Urothelium cell line (cell line): ENCODE results near the gene DAB2IP.

Experiments
- DNase-seq: peaks from one replicate; pipeline ENCODE4 v3.0.0; 2011; ENCODE audit warnings: low spot score, mixed read lengths
- FAIRE-seq: peaks from 2 replicates; lab custom pipeline; 2011; peaks lifted over from hg19 to GRCh38; lab: Jason Lieb, UNC

The DAB2IP gene

DNA sequence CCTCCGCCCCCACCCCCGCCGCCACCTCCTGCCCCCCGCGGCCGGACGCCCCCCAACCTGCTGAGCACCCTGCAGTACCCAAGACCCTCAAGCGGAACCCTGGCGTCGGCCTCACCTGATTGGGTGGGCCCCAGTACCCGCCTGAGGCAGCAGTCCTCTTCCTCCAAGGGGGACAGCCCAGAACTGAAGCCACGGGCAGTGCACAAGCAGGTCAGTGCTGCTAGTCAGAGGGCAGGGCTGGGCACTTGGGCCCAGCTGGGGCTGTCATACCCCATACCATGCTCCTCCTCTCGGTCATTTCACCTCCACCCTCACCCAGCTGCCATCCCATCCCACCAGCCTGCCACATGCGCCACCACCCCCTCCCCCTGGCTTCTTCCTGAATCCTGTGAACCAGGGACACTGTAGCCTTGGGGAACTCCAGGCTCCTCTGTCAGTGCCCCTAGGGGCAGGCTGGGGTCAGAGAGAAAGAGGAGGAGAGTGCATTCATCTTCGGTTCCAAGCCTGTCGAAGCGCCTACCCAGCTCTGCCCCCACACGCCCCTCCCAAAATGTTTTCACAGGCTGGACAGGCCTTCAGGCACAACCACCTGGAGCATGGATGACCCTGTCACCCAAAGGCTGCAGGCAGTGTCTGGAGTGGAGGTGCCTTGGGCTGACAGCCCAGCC lies 122.0 kb downstream of the DAB2IP start:
- FAIRE-seq (no peak), DNase-seq (no peak)

DNA sequence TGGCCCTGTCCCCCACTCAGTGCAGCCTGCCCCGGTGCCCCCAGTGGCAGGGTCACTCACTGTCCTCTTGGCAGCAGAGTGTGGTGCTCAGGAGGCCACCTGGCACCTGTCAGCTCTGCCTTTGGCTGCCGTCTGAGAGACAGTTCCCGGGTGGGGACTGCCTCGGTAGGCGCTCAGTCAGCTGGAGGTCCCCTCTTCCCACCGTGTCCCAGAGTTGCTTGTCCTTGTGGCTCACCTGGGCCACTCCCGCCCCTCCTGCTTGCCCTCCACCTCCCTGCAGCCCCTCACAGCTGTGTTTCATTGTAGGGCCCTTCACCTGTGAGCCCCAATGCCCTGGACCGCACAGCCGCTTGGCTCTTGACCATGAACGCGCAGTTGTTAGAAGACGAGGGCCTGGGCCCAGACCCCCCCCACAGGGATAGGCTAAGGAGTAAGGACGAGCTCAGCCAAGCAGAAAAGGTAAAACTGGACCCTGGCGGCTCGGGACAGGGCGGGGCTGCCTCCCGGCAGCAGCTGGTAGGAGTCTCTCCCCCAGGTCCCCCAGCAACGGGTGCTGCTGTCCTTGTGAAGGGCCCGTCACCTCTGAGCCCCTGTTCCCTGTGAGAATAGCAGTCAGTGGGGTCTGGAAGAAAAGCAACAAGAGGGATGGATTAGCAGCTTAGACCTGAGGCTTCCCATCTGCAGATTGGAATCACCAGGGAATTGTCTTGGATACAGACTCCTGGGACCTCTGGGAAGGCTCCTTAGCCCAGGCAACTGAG lies 122.7 kb downstream of the DAB2IP start:
- FAIRE-seq = no peak

DNA sequence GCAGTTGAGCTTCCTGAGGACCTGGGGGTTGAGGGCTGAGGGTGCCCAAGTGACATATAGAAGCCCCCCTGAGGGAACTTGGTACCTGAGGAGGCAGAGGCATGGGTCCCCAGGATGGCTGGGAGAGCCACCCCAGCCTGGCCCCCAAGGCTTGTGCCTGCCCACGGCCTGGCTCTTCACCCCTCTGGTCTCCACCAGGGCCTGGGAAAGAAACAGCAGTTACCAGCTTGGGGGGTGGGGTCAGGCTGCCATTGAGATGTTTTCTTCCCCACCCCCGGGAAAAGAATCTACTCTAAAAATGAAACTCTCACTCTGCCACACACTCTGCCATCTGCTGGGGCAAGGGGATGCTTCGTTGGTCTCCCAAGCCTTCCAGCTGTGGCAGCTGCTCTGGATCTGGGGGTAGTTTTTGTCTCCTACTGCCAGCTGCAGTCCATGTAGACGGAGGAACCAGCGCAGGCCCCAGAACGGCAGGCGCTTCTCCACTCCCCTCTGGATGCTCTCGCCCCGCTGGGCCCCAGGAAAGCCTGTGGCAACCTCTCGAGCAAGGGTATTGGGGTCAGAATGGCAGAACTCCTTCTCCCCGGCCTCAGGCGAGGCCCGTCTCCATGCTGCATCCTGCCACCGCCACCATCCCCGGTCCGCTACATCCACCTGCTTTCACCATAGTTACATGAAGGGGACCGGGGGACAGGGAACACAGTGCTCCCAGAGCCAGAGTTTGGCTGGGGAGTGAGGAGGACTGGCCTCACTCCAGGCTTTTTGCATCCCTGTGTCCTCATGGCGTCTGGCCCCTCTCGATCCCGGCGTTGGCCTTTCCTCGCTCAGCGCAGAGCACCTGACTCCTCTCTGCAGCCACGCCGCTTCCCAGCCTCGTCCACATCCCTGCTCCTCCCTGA lies 123.5 kb downstream of the DAB2IP start:
- DNase-seq = no peak
- FAIRE-seq = no peak

More for the DNA sequence above, 122.7 kb downstream of the DAB2IP start:
- no peak for DNase-seq

DNA sequence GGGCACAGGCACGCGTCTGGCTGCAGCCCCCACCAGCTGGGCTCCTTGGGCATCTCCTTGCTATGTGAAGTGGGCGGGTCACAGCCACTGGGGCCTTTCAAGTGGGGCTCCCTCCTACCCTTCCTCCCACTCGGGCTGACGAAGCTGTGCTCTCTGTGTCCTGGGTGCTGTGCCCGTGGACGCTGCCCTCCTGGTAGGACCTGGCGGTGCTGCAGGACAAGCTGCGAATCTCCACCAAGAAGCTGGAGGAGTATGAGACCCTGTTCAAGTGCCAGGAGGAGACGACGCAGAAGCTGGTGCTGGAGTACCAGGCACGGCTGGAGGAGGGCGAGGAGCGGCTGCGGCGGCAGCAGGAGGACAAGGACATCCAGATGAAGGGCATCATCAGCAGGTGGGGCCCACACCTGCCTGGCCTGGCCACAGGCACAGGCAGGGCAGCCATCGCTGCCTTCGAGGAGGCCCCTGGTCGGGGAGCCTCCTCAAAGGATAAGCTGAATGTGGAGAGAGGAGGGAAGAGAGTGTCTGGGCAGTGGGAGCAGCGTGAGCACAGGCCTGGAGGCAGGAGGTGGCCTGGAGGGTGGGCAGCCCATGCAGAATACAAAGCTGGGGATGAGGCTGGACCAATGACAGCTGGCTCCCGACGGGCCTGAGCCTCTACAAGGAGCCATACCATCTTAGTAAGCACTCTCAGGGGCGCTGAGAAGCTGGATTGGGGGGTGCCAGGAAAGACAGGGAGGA lies 124.7 kb downstream of the DAB2IP start:
- FAIRE-seq = no peak
- no peak for DNase-seq

DNA sequence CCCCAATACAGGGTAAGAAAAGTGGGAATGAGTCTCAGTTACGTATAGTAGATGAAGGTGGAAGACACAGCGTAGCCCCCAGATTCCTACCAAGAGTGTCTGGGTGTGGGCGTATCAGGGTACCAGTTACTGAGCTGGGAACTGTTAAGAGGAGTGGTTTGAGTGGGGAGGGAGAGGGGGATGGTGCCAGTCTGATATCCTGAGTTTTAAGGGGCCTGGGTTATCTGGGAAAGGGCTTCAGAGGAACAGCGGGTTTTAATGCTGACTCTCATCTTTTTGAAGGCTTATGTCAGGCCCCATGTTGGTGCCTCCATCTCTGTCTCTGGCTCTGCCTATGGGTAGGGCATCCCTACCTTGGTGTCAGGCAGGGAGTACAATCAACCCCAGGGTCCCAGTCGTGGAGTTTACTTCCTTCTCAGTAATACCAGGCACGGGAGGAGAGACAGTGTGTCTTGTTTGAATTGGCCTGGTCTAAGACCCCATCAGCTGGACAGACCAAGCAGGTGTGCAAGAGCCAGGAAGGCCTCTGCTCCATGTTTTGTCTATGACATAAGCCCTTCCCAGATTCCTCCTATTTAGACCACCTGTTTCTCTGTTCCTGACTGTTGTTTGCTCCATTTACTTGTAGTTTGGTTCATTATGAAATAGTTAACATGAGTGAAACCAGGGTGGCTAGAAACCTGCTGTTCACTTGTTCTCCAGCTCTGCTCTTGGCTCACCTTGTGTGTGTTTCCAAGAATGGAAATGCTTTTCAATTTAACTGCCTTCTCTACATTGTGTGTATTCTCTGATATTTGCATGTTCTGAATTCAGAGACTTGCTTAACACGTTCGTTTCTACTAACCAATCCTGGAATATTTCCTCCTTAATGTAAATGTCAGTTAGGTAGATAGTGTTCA lies 125.6 kb downstream of the DAB2IP start:
- DNase-seq = no peak
- no peak for FAIRE-seq

DNA sequence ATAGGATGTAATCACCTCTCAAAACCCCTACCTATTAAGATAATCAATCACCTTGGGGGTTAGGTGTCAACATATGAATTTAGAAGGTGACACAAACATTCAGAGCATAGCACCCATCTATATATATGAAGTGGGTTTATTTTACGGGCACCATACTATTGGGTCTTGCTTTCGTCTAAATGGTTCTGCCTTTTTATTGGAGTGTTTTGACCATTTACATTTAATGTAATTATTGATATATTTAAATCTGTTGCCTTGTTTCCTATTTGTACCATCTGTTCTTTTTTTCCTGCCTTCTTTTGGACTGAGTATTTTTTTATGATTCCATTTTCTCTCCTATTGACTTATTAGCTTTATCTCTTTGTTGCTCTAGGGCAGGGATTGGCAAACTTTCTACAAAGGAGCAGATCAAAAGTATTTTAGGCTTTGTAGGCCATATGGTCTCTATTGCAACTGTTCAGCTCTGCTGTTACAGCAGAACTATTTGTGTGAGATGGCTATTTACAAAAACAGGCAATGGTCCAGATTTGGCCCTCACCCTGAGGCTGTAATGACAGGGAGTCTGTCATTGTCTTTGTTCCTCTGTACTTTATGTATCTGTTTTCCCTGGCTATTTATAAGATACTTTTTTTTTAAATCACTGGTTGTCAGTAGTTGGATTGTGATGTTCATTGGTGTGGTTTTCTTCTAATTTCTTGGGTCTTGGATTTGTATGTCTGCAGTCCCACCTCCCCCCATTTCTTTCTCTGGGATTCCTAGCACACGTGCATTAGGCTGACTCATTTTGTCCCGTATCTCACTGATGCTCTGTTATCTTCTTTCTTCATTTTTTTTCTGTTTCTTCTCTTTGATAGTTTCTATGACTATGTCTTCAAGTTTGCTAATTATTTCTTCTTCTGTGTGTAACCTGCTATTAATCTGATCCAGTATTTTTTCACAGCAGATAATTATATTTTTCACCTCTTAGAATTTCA lies 127.1 kb downstream of the DAB2IP start:
- DNase-seq (no peak), FAIRE-seq (no peak)

DNA sequence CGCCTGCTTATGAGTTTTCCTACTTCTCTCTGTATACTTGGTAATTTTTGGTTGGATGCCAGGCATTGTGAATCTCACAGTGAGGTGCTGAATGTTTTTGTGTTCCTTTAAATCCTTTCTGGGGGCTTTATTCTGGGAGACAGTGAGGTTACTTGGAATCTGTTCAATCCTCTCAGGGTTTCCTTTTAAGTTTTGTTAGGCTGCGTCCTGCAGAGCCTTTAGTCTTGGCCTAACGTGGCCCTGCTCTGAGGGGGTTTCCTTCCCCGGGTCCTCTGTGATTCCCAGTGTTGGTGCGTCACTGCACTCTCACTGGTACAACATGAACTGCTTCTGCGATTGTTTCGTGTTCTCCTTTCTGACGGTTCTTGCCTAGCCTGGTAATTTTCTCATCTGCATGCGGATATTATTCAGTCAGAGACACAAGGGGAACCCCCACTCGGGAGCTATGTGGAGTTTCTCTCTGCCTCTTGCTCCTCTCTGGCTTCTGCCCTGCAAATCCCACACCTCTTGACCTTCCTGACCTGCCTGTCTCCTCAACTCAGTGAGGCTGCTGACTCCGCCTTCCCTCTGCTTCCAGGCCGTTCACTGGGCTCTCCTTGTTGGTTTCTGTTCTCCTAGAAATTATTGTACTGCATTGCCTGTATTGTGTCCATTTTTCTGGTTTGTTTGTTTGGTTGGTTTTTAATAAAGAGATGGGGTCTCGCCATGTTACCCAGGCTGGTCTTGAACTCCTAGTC lies 128.1 kb downstream of the DAB2IP start:
- FAIRE-seq (no peak), DNase-seq (no peak)

DNA sequence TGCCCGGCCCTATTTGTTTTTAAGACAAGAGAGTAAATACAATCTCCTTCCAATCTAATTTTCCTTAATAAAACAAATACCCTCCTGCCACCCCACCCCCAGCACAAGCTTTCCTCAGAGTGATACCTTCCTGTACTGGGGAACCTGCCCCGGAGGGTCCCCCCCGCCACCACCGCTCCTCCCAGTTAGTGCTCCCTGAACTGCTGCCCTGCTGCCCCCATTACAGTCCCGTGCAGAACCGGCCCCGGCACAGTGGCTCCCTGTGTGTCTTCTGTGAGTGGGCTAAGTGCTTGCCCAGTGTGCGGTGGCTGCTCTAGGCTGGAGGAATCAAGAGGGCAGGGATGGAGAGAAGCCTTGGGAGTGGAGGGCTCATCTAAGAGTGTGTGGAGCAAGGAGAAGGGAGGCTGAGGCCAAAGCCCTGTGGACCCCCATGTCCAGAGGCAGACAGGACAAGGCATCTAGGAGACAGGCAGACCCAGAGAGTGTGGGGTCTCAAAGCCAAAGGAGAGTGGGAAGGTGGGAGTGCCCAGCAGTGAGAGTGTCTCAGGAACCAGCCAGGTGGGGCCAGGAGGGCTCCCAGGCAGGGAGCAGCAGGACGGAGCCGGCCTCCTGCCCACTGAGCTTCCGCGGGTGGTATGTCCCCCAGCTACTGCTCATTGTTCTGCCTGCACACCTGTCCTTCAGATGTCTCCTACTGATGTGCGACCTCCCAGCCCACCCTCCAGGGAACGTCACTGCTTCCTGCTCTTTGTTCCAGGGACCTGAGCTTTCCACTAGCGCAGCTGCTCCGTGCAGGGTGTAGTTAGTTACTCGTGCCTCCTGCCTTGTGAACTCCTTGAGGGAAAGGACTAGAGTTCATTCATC lies 129.0 kb downstream of the DAB2IP start:
- no peak for FAIRE-seq
- no peak for DNase-seq

DNA sequence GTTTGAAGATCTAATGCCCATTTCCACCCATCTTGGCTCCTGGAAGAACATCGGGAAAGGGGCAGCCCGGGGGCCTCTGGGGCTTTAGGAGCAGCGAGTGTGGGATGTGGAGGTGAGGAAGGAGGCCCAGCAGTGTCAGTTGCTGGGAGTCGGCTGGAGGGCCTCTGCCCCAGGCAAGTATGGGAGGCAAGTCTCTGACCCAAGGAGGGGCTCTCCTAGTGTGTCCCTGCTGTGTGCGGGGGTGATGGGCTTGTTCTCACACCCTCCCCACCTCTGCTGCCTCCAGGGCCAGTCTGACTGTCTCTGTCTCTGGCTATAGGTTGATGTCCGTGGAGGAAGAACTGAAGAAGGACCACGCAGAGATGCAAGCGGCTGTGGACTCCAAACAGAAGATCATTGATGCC lies 129.7 kb downstream of the DAB2IP start:
- DNase-seq = no peak

DNA sequence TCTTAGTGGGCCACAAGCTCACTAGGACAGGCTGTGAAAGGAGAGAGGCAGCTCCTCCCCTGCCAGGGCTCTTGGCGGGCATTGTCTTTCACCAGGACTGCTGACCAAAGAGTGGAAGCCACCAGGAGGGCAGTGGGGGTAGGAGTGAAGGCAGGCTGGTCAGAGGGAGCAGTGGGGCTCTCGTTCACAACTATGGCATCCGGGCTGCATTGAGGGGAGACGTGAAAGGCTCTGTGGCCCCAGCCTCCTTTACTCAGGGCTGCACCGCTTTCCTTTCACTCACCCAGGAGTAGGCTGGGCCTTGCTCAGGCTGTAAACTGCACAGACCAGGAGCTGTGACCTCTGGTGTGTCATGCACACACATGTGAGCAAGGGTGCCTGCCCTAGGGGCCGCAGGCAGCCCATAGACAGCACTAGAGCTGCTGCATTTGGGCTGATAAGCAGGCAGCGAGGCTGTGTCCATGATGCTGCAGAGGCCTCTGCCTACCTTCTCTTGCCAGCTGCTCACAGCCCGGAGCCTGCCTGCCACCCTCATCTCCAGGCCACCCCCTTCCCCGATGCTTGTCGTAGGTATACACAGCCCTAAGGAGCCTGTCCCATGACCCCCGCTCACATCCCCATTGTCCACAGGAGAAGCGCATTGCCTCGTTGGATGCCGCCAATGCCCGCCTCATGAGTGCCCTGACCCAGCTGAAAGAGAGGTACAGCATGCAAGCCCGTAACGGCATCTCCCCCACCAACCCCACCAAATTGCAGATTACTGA lies 130.4 kb downstream of the DAB2IP start:
- no peak for DNase-seq
- no peak for FAIRE-seq

More for the DNA sequence above, 129.7 kb downstream of the DAB2IP start:
- no peak for FAIRE-seq

DNA sequence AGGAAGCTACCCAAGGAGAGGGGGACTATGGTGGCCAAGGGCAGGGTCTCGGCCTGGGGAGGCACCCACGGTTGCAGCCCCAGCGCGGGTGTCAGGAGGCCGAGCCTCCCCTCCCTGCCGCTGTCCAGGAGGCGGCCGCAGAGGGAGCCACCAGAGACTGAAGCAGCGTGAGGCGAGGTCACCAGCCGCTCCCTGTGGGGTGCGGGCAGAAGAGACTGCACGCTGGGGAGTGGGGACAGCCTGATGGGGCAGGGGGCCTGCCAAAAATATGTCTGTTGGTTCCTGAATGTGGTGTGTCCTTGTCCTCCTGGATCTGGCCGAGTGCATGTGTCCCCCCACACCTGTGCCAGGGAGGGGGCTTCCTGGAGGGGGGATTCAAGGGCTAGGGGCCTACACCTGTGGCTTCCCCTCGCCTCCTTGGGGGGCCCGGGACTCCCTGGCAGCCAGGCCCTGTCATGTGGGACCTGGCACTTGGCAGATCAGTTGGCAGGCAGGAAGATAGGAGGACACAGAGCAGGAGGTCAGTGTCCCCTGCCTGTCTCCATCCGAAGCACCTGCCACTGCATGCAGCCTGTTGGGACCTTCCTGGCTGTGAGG lies 131.2 kb downstream of the DAB2IP start:
- FAIRE-seq (no peak), DNase-seq (no peak)

DNA sequence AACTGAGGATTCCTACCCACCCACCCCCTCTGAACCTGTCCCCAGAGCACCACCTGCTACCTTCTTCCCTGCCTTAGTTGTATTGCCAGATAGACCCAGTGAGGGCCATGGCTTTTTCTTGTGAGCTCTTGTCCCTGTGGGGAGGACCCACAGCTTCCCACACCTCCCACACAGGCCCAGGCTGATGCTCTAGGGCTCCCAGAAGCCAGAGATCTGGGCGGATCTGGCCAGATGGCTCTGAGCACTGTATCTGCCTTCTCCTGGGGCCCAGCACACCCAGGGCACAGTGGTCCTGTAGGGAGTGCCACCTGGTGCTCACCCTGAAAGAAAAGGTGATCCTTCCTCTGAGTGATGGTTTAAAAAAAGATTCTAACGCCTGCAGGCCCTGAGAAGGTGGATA lies 131.7 kb downstream of the DAB2IP start:
- DNase-seq (no peak), FAIRE-seq (no peak)

DNA sequence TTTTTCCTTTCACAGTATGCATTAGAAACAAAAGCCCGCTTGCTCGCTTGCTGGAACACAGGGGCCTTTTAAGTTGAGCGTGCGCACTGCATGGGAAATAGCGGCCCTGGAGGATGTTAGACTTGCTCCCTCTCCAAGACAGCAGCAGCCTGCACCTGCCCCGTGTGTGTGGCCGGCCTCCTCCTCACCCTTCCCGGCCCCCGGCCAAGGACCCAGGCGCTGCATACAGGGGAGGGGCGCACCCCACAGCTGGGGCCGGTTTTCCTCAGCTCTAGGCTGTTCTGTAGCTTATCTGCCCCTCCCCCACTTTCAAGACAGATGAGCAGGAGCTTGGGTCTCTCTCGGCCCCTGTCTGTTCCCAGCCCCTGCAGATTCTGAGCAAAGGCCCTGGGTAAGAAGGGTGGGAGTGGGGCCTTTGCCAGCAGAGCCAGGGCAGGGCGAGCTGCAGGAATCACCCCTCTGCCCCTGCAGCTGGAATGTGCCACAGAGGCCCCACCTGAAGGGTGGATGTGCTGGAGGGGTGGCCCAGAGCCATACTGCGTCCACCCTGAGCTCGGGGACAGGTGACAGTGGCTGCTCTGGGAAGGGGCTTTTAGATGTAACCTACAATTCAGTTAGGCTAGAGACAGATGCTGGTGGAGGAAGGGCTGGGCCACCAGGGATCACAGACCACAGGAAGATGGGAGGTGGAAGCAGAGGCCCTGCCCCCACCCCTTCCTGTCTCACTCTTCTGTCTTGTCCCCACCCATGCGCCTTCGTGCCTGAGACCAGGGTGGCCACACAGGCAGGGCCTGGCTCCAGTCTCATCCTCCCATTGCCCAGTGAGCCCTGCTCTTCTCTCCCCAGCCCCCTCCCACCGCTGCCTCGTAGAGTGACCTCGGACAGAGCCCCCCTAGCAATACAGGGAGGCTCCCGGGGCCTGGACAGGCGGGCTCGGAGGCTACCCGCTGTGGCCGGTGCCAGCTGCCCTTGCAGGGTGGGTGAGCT lies 132.4 kb downstream of the DAB2IP start:
- FAIRE-seq = no peak
- no peak for DNase-seq

DNA sequence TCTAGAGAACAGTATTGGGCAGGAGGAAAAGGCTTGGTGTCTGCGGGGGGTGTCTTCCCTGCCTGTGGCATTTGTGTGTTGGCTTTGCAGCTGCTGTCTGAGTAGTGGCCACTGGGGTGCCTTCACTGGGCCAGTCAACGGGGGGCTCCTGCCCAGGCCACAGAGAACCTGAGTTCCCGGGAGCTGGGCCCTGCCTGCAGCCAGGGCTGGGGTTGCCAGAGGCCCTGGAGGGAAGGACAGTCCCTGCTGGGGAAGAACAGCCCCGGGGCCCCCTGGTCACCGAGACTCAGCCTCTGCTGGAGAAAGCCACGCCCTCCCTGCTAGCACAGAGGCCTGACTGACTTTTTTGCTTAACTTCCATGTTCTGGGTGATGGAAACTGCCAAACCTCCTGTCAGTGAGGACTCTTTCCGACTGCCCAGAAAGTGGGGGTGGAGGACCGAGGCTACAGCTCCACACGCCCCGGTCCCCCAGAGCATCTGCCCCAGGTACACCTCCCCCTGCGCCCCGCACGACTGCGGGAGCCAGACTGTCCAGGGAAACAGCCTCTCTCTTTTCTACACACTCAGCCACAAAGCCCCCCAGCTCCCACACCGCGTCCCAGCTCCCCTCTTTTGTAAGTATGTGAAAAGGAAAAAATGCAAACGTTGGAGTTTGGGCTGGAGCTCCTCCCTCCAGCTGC lies 133.4 kb downstream of the DAB2IP start:
- FAIRE-seq (no peak), DNase-seq (no peak)
